GM18519 (cell line): ENCODE data around the gene PRLR.

Experiments
- ATAC-seq: cut with Tn5 transposase; IDR thresholded peaks from one replicate; pipeline ENCODE4 v1.9.1; 2021; ENCODE audit warnings: mild to moderate bottlenecking, moderate library complexity; ENCODE audit not compliant: unreplicated experiment, low FRiP score

The PRLR gene

GRCh38 chr5:35236770-35237169 lies 6.5 kb upstream of the PRLR start:
- ATAC-seq: no peak

DNA sequence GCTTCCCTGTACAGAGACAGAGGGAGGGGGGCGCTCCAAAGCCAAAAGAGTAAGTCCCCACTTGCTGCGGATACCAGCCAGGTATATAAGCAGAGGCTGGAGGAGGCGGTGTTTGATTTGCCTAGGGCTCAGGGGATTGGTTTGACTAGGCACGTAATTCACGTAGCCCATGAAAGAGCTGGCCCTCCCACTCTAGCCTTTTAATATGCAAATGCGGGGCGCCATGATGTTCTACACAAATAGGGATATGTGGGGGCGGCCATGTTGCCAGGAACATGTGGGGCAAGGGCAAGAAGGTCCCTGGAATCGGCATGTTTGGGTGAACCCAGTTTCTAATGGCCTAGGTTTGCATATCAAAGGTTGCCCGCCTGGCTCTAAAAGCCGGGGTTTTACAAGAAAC lies 3.3 kb upstream of the PRLR start:
- ATAC-seq: no peak

DNA sequence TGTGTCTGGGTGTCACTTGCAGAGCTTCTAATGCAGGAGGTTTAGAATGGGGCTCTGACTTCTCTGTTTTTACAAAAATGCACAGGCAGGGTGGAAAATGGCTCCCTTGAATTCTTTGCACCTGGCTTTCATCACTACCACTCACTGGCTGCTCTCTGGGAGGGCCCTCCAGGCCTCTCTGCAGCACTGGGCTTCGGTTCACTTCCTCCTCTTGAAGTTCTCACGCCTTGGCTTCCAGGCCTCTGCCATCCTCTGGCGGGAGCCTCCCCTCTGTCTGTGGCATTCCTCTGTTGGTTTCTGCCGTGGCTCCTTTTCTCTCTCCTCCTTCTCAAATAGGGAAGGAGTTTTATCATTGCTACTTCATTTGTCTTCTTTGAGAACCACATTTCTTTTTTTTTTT lies 2.8 kb upstream of the PRLR start:
- no peak for ATAC-seq

DNA sequence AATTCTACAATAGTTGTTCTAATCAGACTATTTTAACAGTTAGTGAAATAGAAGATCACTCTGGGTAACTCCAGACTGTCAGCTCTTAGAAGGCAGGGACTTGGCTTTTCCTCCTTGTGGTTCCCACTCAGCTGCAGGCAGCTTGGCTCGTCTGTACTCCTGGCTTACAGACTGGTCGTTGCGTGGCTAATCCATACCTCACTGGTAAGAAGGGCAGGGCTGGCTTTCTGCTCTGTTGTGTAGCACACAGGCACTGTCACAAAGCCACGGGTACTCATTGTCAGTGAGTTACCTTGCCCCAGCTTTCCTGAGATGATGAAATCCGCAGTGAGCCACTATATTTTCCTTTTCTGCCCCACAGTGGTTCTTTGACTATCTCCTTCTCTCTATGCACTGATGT lies 1.8 kb upstream of the PRLR start:
- no peak for ATAC-seq

DNA sequence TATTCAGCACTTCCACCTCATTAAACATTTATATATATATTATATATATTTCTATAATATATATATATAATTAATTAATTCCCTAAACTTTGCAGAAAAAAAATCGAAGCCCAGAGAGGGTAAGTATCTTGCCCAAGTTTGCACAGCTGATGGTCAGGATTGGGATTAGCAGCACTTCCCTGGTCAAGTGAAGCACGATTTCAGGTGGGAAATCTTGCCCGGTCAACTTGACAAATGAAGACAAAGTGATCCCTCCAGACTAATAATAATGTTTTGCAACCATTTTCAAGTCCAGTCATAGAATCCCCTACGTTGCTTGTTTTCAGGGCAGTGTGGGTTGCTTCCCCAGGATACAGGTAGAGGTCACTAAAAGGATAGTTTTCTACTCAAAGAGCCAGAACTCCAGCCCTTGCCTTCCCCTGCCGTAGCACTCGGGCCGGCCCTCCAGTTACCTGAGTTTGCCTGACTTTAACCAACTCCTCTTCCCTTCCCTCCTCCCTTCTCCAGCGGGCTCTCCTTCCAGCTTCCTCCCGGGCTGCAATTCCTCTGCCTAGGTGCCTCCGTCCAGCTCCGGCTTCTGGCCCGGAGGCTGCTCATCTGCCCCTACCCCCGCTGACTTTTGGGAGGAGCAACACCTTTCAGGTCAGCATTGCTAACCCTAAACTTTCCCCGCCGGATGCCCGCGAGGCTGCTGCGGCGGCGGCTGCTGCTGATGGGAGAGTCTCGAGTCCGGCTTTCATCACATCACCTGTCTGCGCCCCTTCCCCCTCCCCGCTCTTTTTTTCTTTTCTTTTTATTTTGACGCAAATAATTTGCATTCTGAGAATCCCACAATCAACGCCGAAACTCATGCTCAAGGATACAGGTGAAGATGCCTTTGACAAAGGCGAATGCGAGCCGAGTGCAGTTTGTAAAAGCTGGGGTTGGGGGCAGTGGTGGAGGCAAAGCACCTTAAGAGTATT lies 930 bp downstream of the PRLR start:
- no peak for ATAC-seq

DNA sequence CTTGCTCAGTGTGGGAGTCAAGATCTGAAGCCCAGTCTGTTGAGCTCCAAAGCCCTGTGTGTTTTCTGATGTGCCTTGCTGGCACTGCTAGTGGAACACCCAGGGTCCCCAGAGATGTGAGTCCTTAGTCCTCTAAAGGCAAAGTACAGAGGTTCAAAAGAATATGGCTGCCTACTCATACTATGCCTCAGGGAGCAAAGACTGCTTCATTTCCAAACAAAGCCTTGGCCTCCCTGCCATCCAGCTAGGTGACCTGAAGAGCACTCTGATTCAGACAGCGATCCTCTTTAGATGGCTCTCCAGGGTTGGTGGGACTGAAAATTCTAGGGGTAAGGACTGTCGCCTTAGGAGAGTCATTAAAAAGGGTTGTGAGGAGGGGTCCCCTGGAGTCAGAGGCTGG lies 2.0 kb downstream of the PRLR start:
- ATAC-seq: no peak

- no peak for ATAC-seq
These were observed 2.6 kb downstream of the PRLR start for GRCh38 chr5:35227720-35228119.

DNA sequence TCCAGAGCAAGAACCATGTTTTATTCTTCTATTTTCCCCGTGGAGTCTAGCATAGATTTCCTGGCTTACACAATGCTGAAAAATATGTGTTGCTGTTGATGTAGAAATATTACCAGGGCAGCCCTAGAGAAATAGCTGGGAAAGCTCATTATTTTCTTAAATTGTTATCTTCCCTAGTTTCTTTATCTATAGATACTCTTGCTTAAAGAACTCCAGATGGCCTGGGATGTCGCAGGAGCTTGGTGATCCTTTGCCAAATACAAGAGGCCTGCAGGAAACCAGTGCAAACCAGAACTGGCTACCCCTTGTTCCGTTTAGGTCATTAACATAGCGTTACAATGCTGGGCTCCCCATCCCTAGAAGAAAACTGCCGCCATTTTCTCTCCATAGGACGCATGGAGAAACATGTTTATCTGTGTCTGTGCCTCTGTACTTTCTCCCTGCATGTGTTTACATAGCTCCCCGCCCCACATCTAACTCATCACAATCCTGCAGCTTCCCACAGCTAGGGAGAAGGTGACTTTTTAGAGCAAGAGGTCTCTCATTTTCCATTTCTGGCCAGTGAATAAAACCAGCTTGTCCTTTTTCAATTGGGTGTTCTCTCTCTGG lies 6.4 kb downstream of the PRLR start:
- no peak for ATAC-seq

DNA sequence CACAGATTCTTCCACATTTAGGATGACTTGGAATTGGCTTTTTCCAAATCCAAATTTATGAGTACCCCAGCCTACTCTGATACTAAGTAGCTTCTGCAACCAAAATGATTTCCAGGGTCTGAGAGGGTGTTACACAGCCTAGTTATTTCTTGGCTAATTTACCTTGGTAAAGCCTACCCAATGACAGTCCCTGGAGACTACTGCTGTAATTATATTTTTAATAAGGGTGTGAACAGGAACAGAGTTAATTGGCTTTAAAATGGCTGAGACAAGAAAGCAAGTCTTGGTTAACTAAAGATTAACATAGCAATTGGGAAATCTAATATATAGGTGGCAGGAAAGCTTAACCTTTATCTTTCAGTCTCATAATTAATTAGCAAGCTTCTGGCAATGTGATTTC lies 9.3 kb downstream of the PRLR start:
- ATAC-seq: no peak

DNA sequence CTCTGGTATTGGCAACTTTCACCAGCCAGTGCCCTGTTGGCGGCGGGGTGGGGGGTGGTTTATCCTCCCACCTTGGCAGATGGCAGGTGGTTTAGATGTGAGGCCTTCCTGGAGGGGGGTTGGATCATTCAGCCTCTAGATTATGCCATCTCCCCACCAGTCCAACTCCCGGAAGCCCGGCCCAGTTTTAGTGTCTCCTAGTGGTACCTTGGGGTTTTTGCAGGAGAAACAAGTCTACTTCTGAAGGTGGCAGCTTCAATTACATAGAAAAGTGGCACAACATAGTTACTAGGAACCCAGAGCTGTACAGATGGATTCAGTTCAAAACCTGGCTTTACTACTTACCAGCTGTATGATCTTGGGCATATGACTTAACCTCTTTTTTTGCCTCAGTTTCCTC lies 11.3 kb downstream of the PRLR start:
- no peak for ATAC-seq

DNA sequence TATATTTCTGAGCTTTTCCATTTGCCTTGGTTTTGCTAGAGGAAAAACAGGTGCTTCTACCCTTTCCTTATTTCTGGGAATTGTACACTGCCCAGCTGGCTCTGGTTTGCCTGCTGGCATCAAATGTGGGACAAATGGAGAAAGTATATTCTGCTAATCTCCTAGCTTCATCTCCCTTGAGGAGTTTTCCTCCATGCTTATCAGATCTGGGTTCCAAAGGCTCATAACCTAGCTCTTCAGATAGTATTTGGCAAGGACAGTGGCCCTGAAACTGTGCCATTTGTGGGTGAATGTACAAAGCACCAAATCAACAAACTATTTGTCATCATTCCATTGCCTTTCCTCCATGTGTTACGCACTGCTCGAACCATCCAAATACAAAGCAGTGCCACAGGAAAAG lies 16.2 kb downstream of the PRLR start:
- no peak for ATAC-seq

- ATAC-seq: no peak
These were observed 16.7 kb downstream of the PRLR start for GRCh38 chr5:35213608-35214007.

DNA sequence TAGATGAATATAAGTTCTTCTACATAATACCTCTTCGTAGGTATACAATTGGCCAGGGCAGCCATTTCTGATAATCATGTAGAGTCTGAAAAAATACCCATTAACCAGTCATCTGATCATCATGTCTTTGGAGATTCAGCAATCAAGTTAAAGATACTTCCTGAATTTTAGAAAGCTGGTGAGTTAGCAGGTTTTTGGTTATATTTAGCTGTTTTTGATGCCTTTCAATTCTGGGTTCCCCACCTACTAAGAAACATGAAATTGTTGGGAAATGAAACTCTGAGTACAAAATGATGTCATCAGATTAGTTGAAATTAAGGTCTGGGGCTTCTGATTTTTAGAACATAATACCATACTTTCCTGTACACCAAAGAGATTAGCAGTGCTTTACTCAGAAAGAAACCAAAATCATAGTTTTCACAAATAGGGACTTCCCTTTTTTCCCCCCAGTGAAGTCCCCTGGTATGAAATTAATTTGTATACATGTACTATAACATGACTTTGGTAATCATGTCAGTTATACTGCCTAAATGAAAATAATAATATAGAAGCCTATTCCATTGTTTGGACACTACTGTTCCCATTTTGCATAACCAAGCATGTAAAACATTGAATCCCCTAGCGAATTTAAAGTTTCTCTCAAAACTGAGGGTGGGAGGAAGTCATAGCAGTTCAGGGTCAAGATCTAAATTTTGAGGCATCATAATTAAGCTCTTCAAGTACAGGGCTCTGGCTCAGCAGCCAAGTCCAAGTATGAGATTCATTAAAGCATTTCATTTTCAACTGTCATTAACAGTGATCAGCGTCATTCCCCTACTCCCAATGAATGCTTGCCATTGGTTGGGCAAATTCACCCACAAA lies 17.9 kb downstream of the PRLR start:
- peak; percentile 75 for ATAC-seq

- ATAC-seq: no peak
These were observed 20.4 kb downstream of the PRLR start for GRCh38 chr5:35209862-35210261.

DNA sequence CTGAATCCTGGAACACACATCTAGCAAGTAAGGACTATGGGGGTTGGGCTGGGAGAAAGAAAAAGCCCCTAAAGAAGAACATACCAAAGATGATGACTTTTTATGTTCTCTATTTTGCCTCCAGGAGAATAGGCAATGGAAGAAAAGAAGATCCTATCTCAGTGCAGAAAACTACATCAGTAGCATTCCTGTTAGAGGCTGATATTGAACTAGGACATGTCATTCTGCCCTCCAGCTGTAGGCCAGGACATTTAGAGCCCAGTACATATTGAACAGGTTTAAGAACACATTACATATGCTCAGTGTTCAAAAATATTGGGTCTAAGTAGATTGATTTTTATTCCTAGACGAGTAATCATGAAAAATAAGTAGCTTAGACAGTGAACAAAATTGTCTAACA lies 24.7 kb downstream of the PRLR start:
- ATAC-seq: no peak

- no peak for ATAC-seq
These were observed 25.1 kb downstream of the PRLR start for GRCh38 chr5:35205186-35205585.

GRCh38 chr5:35203403-35203802 lies 26.9 kb downstream of the PRLR start:
- ATAC-seq: no peak

DNA sequence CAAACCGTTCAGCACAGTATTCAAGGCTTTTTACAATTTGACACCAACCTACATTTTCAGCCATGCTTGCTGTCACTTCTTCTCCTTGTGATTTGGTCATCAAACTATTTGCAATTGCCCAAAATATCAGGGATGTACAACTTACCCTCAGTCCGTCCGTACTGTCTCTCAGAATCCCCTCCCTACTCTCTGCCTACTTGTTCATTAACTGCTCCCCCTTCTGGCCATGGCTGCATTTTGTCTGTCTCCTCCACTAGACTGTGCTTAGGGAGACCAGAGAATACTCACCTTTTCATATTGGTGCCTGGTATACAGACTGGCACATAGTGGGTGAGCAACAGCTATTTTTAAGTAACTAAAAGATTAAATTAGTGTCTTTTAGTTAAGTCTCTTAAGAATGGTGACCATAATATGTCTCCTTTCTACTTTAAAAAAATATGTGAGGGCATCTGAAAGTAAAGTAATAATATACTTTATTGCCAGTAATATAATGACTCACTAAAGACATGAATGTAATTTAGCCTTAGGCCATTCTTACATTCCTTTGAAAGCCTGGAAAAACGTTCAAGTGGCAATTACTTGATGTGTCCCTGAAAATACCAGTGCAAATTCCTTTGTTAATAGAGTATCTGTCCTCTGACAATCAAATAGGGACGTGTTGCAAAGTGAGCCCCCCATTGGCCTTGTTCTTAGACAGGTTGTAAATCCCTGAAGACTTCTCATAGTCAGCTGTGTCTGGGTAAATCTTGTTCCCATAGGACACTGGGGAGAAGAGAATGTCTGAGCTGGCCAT lies 27.8 kb downstream of the PRLR start:
- ATAC-seq: no peak

- ATAC-seq: no peak
These were observed 29.0 kb downstream of the PRLR start for GRCh38 chr5:35201291-35201690.

DNA sequence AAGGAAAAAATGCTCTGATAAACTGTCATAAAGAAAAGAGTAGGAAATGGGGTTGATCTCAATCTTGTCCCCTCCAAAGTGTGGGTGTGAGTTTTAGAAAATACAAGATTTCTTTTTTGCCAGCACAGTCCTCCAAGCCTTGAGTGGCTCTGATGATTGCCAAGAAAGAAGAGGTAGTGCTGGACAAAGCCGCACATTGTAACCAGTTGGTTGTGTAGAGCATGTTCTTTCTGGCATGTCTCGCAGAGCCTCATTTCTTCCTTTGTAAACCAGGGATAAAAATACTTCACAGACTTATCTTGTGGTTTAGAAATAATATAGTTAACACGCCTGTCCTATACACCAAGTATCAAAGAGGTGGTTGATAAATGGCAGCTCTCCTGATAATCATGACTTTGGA lies 30.4 kb downstream of the PRLR start:
- no peak for ATAC-seq
